Measurements from ENCODE around the gene DHX30. TPM values are rescaled to one million over a fixed set of nuclear protein-coding genes. Genes with fewer than 3 reads are reported as not detected.

The DHX30 gene
- total and polyA plus RNA-seq, 8 donors, result 22.6 to 56.2 (median 43.9) TPM

DNA sequence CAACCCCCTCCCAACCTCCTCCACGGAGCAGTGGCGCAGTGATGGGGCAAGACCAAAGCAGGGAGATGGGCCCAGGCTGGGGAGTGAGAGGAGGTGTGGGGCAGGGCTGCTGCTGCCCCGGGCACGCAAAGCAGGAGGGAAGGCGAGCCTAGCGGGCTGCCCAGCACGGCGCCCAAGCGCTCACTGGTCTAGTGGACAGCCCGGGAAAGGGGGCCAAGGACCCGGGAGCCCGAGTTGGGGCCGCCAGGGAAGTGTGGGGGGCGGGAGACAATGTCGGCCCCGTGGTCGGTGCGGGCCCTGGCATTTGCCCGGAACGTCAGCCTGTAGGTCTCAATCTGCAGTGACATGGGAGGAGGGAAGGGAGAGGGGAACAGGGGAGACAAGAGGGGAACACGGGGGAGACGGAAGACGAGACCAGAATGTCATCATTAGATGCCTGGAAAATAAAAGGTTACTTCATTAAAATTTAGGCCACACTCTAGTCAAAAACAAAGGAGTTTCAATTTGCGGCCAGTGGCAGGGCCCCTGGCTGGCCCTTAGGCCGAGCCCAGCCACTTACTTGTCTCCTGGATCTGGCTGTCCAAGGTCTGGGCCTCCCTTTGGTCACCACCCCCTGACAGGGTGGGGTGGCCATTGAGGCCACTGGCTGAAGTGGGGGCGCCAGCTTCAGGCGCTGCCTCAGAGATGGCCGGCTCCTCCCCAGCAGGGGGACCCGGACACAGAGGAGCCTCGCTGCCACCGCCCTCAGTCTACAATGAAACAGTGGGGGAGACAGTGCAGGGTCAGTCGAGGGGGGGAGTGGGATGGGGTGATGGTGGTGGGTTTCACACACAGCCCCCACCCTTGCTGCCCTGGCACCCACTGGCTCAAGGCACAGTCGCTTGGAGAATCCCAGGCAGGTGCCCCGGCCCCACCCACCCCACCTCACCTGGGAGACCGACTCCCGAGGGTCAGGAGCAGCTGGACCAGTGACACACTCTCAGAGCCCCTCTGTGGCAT, 50.0 kb downstream of the DHX30 start:
- H3K36me3 ChIP-seq, result peaks cover 76 to 100% (median 99%) of the 10 kb centered on the region in 4 donors

DNA sequence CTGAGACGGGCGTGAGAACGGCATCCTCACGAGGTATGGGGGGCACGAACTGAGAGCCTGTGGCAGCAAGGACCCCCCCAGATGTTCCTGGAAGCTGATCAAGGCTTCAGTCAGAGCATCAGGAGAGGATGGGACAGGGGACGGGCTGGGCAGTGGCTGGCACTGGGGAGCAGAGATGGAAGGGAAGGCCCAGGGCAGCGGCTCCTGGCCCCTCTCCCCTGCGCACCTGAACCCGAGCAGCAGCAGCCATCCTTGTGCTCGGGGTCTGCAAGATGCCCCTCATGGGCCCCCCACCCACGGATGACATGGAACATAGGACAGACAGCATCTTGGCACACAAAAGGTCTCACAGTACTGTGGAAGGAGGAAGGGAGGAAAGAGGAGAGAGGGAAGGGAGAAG, 51.3 kb downstream of the DHX30 start:
- no peak for DNase-seq
- no peak overlapping the region for H3K27ac ChIP-seq
- intact Hi-C loops (cut with DNase I; ENCODE audit: low total_unique reads), result no loop called here
- no peaks in the 10 kb centered on the region for H3K9me3 ChIP-seq
- no peak overlapping the region for H3K4me3 ChIP-seq
- peaks cover 0 to 8% (median 1%) of the 10 kb centered on the region in 4 donors for H3K4me1 ChIP-seq
- WGBS, 5 donors, result 86 to 91% (median 90%) methylated on average over 10 to 11 of the region's 11 CpGs
- H3K36me3 ChIP-seq, result peaks cover 62 to 100% (median 96%) of the 10 kb centered on the region in 4 donors
- no peaks in the 10 kb centered on the region for H3K27me3 ChIP-seq
- TF ChIP-seq POLR2AphosphoS5 (IDR thresholded peaks at IDR 0.05) (no peak), POLR2A (IDR thresholded peaks at IDR 0.05) (no peak), EP300 (IDR thresholded peaks at IDR 0.05) (no peak)
- TF ChIP-seq, protein P1, sequence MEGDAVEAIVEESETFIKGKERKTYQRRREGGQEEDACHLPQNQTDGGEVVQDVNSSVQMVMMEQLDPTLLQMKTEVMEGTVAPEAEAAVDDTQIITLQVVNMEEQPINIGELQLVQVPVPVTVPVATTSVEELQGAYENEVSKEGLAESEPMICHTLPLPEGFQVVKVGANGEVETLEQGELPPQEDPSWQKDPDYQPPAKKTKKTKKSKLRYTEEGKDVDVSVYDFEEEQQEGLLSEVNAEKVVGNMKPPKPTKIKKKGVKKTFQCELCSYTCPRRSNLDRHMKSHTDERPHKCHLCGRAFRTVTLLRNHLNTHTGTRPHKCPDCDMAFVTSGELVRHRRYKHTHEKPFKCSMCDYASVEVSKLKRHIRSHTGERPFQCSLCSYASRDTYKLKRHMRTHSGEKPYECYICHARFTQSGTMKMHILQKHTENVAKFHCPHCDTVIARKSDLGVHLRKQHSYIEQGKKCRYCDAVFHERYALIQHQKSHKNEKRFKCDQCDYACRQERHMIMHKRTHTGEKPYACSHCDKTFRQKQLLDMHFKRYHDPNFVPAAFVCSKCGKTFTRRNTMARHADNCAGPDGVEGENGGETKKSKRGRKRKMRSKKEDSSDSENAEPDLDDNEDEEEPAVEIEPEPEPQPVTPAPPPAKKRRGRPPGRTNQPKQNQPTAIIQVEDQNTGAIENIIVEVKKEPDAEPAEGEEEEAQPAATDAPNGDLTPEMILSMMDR (IDR thresholded peaks at IDR 0.05), result no peak

More for the DNA sequence above, 50.0 kb downstream of the DHX30 start:
- no peaks in the 10 kb centered on the region for H3K27me3 ChIP-seq
- intact Hi-C loops (cut with DNase I; ENCODE audit: low total_unique reads), result no loop called here
- no peak overlapping the region for H3K27ac ChIP-seq
- no peak for DNase-seq
- peaks cover 0 to 8% (median 1%) of the 10 kb centered on the region in 4 donors for H3K4me1 ChIP-seq
- H3K4me3 ChIP-seq, result no peak overlapping the region
- TF ChIP-seq EP300 (IDR thresholded peaks at IDR 0.05) (no peak), POLR2A (IDR thresholded peaks at IDR 0.05) (no peak), POLR2AphosphoS5 (IDR thresholded peaks at IDR 0.05) (no peak)
- TF ChIP-seq, protein P1 (IDR thresholded peaks at IDR 0.05), result no peak
- H3K9me3 ChIP-seq, result no peaks in the 10 kb centered on the region
- WGBS, 5 donors, result 86 to 90% (median 88%) methylated on average over 25 to 36 of the region's 36 CpGs

DNA sequence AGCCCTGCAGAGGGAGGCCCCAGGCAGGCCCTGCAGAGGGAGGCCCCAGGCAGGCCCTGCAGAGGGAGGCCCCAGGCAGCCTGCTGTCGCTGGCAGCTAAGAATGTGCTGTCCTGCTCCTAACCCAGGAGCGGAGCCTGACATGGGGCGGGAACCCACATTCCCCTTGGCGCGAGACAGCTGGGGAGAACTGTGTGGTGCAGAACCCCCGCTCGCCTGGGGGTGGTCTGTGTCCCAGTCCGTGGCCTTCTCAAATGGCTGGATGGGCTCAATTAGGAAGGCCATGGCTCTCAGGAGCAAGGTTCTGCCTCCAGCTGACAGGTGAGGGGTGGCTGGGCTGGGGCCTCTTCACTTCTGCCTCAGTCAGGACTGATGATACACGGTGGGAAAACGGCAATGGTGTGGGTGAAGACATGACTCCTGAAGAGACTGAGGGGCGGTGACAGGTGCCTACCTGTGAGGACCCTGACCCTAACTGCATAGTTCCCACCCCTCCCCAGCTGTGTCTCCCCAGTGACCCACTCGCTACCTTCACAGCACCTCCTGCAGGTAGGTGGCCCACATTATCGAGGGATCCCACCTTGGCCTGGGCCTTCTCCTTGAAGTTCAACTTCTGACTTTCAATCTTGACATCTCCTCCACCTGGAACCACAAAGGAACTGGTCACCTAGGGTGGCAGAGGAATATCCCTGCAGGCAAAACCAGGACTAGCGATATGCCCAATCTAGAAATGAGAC, 52.0 kb downstream of the DHX30 start:
- WGBS, 5 donors, result 89 to 92% (median 91%) methylated on average over 12 to 14 of the region's 14 CpGs
- H3K27ac ChIP-seq, result no peak overlapping the region
- no peaks in the 10 kb centered on the region for H3K27me3 ChIP-seq
- peaks cover 56 to 100% (median 96%) of the 10 kb centered on the region in 4 donors for H3K36me3 ChIP-seq
- intact Hi-C loops (cut with DNase I; ENCODE audit: low total_unique reads), result no loop called here
- TF ChIP-seq POLR2AphosphoS5 (IDR thresholded peaks at IDR 0.05) (no peak), POLR2A (IDR thresholded peaks at IDR 0.05) (no peak), EP300 (IDR thresholded peaks at IDR 0.05) (no peak)
- TF ChIP-seq, protein P1 (IDR thresholded peaks at IDR 0.05), result no peak
- DNase-seq, result no peak
- no peaks in the 10 kb centered on the region for H3K9me3 ChIP-seq
- peaks cover 0 to 3% (median 1%) of the 10 kb centered on the region in 4 donors for H3K4me1 ChIP-seq
- H3K4me3 ChIP-seq, result no peak overlapping the region
